ENCODE measurements around the gene MPEG1. TPM values are rescaled to one million over a fixed set of nuclear protein-coding genes. Genes with fewer than 3 reads are reported as not detected.

Gene MPEG1
- total RNA-seq, 1 experiment from 2014 or later: not detected

DNA sequence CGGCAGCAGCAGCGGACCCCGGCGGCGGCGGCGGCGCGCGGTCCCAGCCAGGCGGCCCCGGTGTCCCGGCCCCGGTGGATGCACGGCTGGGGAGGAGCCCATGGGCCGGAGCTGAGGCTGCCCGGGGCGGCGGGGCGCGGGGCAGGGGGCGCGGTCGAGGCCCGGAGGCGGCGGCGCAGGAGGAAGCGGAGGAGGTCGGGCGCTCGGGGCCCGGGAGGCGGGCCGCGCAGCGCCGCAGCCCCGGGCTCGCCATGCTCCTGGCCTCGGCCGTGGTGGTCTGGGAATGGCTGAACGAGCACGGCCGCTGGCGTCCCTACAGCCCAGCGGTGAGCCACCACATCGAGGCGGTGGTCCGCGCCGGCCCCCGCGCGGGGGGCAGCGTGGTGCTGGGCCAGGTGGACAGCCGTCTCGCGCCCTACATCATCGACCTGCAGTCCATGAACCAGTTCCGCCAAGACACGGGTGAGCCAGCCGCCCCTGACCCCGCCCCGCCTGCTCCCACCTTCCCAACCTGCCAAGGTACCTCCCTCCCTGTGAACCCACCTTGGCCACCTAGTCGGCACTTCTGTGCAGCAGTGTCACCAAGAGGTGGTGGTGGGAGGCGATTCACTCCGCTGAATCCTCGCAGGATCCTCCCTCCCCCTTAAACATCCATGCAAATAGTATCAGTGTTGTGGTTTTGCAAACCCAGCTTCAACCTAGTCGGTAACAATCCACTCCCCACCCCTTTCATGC is 40.2 kb downstream of the MPEG1 start:
- ATAC-seq (peak; percentile 10), DNase-seq (peak; percentile 13)
- Histone ChIP-seq H3K27me3 (ENCODE audit: low read length) (peaks cover 19% of the 10 kb centered on the region; the same call in 1 of the 2 replicates), H3K4me2 (ENCODE audit: low read length) (peak overlapping the region; percentile 99), H3F3A (ENCODE audit: low read length, unreplicated experiment) (peaks cover 3% of the 10 kb centered on the region), H2AFZ (ENCODE audit: low read length) (peak overlapping the region; percentile 92), H3K4me1 (ENCODE audit: insufficient read depth, low read length) (peaks cover 37% of the 10 kb centered on the region), H3K9me2 (replicated peaks; ENCODE audit: low read length) (no peaks in the 10 kb centered on the region), H3K9ac (ENCODE audit: low read length) (no peak overlapping the region), H3K9me3 (ENCODE audit: low read length) (no peaks in the 10 kb centered on the region), H4K20me1 (ENCODE audit: low read length) (no peaks in the 10 kb centered on the region), H3K36me3 (ENCODE audit: low read depth, low read length) (no peaks in the 10 kb centered on the region), H3K4me3 (ENCODE audit: low read length) (peak overlapping the region; percentile 78), H3K27ac (ENCODE audit: low read length) (no peak overlapping the region), H3K79me2 (ENCODE audit: low read length) (peaks cover 15% of the 10 kb centered on the region)
- ChIA-PET POLR2A (ENCODE audit: unreplicated experiment) (no interaction called here), CTCF (interaction anchor here (0.6 to 2.0 kb wide), 10 partner anchors 10 to 1199 kb away, joined by 3 to 23 read pairs (median 5); partner anchors contain the start of gene FAM111B)
- TF ChIP-seq, protein P1, sequence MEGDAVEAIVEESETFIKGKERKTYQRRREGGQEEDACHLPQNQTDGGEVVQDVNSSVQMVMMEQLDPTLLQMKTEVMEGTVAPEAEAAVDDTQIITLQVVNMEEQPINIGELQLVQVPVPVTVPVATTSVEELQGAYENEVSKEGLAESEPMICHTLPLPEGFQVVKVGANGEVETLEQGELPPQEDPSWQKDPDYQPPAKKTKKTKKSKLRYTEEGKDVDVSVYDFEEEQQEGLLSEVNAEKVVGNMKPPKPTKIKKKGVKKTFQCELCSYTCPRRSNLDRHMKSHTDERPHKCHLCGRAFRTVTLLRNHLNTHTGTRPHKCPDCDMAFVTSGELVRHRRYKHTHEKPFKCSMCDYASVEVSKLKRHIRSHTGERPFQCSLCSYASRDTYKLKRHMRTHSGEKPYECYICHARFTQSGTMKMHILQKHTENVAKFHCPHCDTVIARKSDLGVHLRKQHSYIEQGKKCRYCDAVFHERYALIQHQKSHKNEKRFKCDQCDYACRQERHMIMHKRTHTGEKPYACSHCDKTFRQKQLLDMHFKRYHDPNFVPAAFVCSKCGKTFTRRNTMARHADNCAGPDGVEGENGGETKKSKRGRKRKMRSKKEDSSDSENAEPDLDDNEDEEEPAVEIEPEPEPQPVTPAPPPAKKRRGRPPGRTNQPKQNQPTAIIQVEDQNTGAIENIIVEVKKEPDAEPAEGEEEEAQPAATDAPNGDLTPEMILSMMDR (conservative IDR thresholded peaks at IDR 0.05; ENCODE audit: low read depth, low read length): no peak
- intact Hi-C loops (cut with micrococcal nuclease): no loop called here
- BruUV-seq (replicated peaks): no TSS peak

DNA sequence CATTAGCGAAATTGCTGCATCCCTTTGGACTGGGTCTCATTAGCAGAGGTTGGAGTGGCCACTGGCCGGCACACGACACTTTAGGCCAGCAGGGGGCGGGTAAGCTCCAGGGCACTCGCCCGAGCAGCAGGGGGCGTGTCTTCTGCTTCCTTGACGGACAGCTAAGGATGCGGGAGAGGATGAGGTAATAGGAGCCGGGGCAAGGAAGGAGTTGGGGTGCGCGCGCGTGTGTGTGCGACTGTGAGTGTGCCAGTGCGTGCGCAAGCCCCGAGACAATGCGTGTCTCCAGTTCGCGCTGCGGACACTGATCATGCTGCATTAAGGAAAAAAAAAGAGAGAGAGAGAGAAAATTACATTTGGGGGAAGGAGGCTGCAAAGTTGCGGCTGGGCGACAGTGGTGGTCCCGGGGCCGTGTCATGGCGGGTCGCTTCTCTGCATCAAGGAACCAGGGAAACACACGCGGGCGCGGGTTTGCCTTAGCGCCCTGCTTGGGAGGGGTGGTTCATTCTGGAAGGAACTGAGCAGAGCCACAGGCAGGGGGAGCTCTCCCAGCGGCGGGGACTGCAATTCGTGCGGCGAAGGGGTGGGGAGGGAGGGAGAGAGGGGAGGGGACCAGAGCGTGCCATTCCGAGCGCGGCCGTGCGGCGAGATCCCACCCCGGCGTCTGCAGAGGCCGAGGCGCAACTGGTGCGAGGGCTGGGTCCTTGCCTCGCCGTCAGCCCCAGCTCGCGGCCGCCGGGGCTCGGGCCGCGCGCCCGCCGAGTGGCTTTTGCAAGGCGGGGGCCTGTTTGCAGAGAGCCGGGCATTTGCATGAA is 41.0 kb downstream of the MPEG1 start, which contains the start of gene DTX4:
Gene DTX4, plus strand, starts transcription at position 625 of the 815 bp plus-strand sequence. CDS start 464 bp downstream, outside the sequence.
- Histone ChIP-seq H3K9me2 (replicated peaks; ENCODE audit: low read length) (no peaks in the 10 kb centered on the region), H3K9ac (ENCODE audit: low read length) (peak within 1 kb of the TSS; percentile 45; the same call in 1 of the 2 replicates), H3K36me3 (ENCODE audit: low read depth, low read length) (no peaks in the 10 kb centered on the region), H3K27me3 (ENCODE audit: low read length) (peaks cover 27% of the 10 kb centered on the region), H4K20me1 (ENCODE audit: low read length) (no peaks in the 10 kb centered on the region), H2AFZ (ENCODE audit: low read length) (peak within 1 kb of the TSS; percentile 92), H3K27ac (ENCODE audit: low read length) (no peak within 1 kb of the TSS), H3K4me1 (ENCODE audit: insufficient read depth, low read length) (peaks cover 37% of the 10 kb centered on the region), H3K4me3 (ENCODE audit: low read length) (peak within 1 kb of the TSS; percentile 78), H3K4me2 (ENCODE audit: low read length) (peak within 1 kb of the TSS; percentile 99), H3K9me3 (ENCODE audit: low read length) (no peaks in the 10 kb centered on the region), H3F3A (ENCODE audit: low read length, unreplicated experiment) (peaks cover 3% of the 10 kb centered on the region), H3K79me2 (ENCODE audit: low read length) (peaks cover 9% of the 10 kb centered on the region)
- CTCF ChIA-PET: interaction anchor here (0.5 to 2.0 kb wide), 14 partner anchors 11 to 1200 kb away, joined by 3 to 23 read pairs (median 3); partner anchors contain the start of gene FAM111B
- DNase-seq: peak; percentile 93
- TF ChIP-seq EZH2phosphoT487 (IDR thresholded peaks at IDR 0.05; ENCODE audit: borderline replicate concordance, low read length): no peak
- TF ChIP-seq, protein P1 (conservative IDR thresholded peaks at IDR 0.05; ENCODE audit: low read depth, low read length): peak; percentile 84
- ATAC-seq: peak; percentile 89
- POLR2A ChIA-PET (ENCODE audit: unreplicated experiment): no interaction called here
- intact Hi-C loops (cut with micrococcal nuclease): loop anchor here (1.0 kb wide), 3 partner anchors 37 to 259 kb away; no protein-coding TSS in a partner anchor
- BruUV-seq (replicated peaks): no TSS peak

All from PC-3 (cell line).